ENCODE data around the gene GRK5.
"Not testable (repeated sequence)": the region's sequence is repeated elsewhere in the genome, so short reads cannot be mapped to it uniquely, and the experiment has no call there.

Gene GRK5

GRCh38 chr10:119225083-119225658 lies 17.8 kb downstream of the GRK5 start:
- DNase-seq = no peak

- DNase-seq = no peak
Observed at GRCh38 chr10:119227825-119228224, 20.5 kb downstream of the GRK5 start.

GRCh38 chr10:119231654-119232053 lies 24.3 kb downstream of the GRK5 start:
- DNase-seq = no peak

- DNase-seq = not testable (repeated sequence)
Observed at GRCh38 chr10:119232439-119232838, 25.1 kb downstream of the GRK5 start.

GRCh38 chr10:119233123-119233820 lies 25.9 kb downstream of the GRK5 start:
- no peak for DNase-seq

GRCh38 chr10:119233821-119234220 lies 26.4 kb downstream of the GRK5 start:
- no peak for DNase-seq

- peak; percentile 44 for DNase-seq
Observed at GRCh38 chr10:119235356-119235755, 28.0 kb downstream of the GRK5 start.

- DNase-seq = no peak
Observed at GRCh38 chr10:119237722-119238436, 30.5 kb downstream of the GRK5 start.

- DNase-seq = peak; percentile 44
Observed at GRCh38 chr10:119238577-119238976, 31.2 kb downstream of the GRK5 start.

- DNase-seq = not testable (repeated sequence)
Observed at GRCh38 chr10:119239015-119239414, 31.6 kb downstream of the GRK5 start.

- DNase-seq = not testable (repeated sequence)
Observed at GRCh38 chr10:119239630-119240029, 32.3 kb downstream of the GRK5 start.

- no peak for DNase-seq
Observed at GRCh38 chr10:119241066-119241465, 33.7 kb downstream of the GRK5 start.

GRCh38 chr10:119242186-119242585 lies 34.8 kb downstream of the GRK5 start:
- DNase-seq = no peak

- no peak for DNase-seq
Observed at GRCh38 chr10:119243488-119243887, 36.1 kb downstream of the GRK5 start.

- no peak for DNase-seq
Observed at GRCh38 chr10:119243967-119244366, 36.6 kb downstream of the GRK5 start.

GRCh38 chr10:119245272-119245671 lies 37.9 kb downstream of the GRK5 start:
- no peak for DNase-seq

GRCh38 chr10:119246862-119247549 lies 39.6 kb downstream of the GRK5 start:
- peak; percentile 83 for DNase-seq

- DNase-seq = no peak
Observed at GRCh38 chr10:119247550-119247894, 40.2 kb downstream of the GRK5 start.

- no peak for DNase-seq
Observed at GRCh38 chr10:119248184-119248583, 40.8 kb downstream of the GRK5 start.

- no peak for DNase-seq
Observed at GRCh38 chr10:119248681-119249080, 41.3 kb downstream of the GRK5 start.

GRCh38 chr10:119250641-119251314 lies 43.4 kb downstream of the GRK5 start:
- peak; percentile 85 for DNase-seq

GRCh38 chr10:119251315-119251708 lies 43.9 kb downstream of the GRK5 start:
- peak; percentile 83 for DNase-seq

GRCh38 chr10:119252051-119252465 lies 44.7 kb downstream of the GRK5 start:
- DNase-seq = peak; percentile 29

All from fibroblast of skin of right quadriceps (primary cell).